ENCODE data around the gene SLC39A3. TPM values are rescaled to one million over a fixed set of nuclear protein-coding genes. Genes with fewer than 3 reads are reported as not detected.

The SLC39A3 gene
- total and polyA plus RNA-seq, 2 of the 8 experiments (the other 6 are each of a cell fraction or from before 2014, with no cell fraction given) = 33.0 to 52.9 TPM

- TF ChIP-seq SP2 (IDR thresholded peaks at IDR 0.05; ENCODE audit: low read length) (peak; percentile 21; the same call in 1 of the 2 replicates), CBX8 (IDR thresholded peaks at IDR 0.05; ENCODE audit: borderline replicate concordance, low read depth, low read length) (no peak), RBBP5 (IDR thresholded peaks at IDR 0.05; ENCODE audit: borderline replicate concordance, low read depth, low read length) (peak; percentile 22; the same call in 1 of the 2 replicates), CHD1 (IDR thresholded peaks at IDR 0.05; ENCODE audit: low read depth, low read length) (no peak), KDM4A (IDR thresholded peaks at IDR 0.05; ENCODE audit: low read depth, low read length, severe bottlenecking) (peak; percentile 86), ASH2L (IDR thresholded peaks at IDR 0.05; ENCODE audit: low read length) (no peak), RXRA (IDR thresholded peaks at IDR 0.05; ENCODE audit: insufficient read depth, low read depth, low read length) (no peak), TCF12 (IDR thresholded peaks at IDR 0.05; ENCODE audit: low read depth, low read length) (peak; percentile 80; the same call in 1 of the 2 replicates), USF2 (IDR thresholded peaks at IDR 0.05; ENCODE audit: low read length) (peak; percentile 98), SUZ12 (IDR thresholded peaks at IDR 0.05; ENCODE audit: low read length) (no peak), NANOG (IDR thresholded peaks at IDR 0.05; ENCODE audit: insufficient read depth, low read depth, low read length, poor library complexity, severe bottlenecking) (no peak), YY1 (IDR thresholded peaks at IDR 0.05; ENCODE audit: low read depth, low read length) (peak; percentile 88), MAFK (IDR thresholded peaks at IDR 0.05; ENCODE audit: low read depth, low read length) (no peak), HDAC2 (IDR thresholded peaks at IDR 0.05; ENCODE audit: borderline replicate concordance in 1 of 2, low read depth in 2 of 2, low read length in 2 of 2) (no peak)
- TF ChIP-seq, protein P1, sequence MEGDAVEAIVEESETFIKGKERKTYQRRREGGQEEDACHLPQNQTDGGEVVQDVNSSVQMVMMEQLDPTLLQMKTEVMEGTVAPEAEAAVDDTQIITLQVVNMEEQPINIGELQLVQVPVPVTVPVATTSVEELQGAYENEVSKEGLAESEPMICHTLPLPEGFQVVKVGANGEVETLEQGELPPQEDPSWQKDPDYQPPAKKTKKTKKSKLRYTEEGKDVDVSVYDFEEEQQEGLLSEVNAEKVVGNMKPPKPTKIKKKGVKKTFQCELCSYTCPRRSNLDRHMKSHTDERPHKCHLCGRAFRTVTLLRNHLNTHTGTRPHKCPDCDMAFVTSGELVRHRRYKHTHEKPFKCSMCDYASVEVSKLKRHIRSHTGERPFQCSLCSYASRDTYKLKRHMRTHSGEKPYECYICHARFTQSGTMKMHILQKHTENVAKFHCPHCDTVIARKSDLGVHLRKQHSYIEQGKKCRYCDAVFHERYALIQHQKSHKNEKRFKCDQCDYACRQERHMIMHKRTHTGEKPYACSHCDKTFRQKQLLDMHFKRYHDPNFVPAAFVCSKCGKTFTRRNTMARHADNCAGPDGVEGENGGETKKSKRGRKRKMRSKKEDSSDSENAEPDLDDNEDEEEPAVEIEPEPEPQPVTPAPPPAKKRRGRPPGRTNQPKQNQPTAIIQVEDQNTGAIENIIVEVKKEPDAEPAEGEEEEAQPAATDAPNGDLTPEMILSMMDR (IDR thresholded peaks at IDR 0.05; ENCODE audit: control extremely low read depth in 1 of 3, insufficient read depth in 1 of 3, low read depth in 1 of 3, low read length in 3 of 3) = peak in 2 of 3 experiments; percentile 35 to 59; a peak in 3 of 4 replicates
- TF ChIP-seq, protein P2, sequence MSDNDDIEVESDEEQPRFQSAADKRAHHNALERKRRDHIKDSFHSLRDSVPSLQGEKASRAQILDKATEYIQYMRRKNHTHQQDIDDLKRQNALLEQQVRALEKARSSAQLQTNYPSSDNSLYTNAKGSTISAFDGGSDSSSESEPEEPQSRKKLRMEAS (IDR thresholded peaks at IDR 0.05) = peak; percentile 100
Observed at GRCh38 chr19:2782936-2783780, 43.3 kb upstream of the SLC39A3 start, which contains the start of gene SGTA (continued).

Measured in H1 (cell line).